HepG2 (cell line): ENCODE data around the gene ARHGAP26. TPM values are rescaled to one million over a fixed set of nuclear protein-coding genes. Genes with fewer than 3 reads are reported as not detected.

ENCODE experiments used
- FOSL2 ChIP-seq: sonication (generic); formaldehyde crosslinking; IDR thresholded peaks from 2 replicates; pipeline ENCODE4 v1.4.0; 2020; ENCODE audit warnings: missing genetic modification reagents
- HMGXB3 ChIP-seq: sonication (generic); formaldehyde crosslinking; IDR thresholded peaks from 2 replicates; pipeline ENCODE4 v1.4.0; 2020; ENCODE audit warnings: missing genetic modification reagents, borderline replicate concordance
- SAP130 ChIP-seq: IDR thresholded peaks from 2 replicates; pipeline ENCODE4 v1.6.1; 2016; ENCODE audit warnings: low read depth
- SOX13 ChIP-seq, 3 experiments: fragments of 450-650 bp in 1 of 3; sonication (generic) in 1 of 3; formaldehyde crosslinking in 1 of 3; IDR thresholded peaks in 2 of 3; conservative IDR thresholded peaks in 1 of 3; 2 replicates each; pipeline versions ENCODE4 v1.5.0 to v1.6.1; 2016 to 2020; ENCODE audit warnings: antibody characterized with exemption in 1 of 3, mild to moderate bottlenecking in 1 of 3, missing compliant biosample characterization in 1 of 3, missing genetic modification reagents in 1 of 3, moderate library complexity in 1 of 3
- polyA plus RNA-seq, 8 experiments: library from polyadenylated mRNA; depleted of rRNA in 3 of 8; stranded (reverse) in 7 of 8; unstranded in 1 of 8; fragments of >200 nt; fragmentation: Illumina TruSeq in 4 of 8; extraction: Trizol in 4 of 8; gene quantifications; 2 replicates each; pipeline versions ENCODE4 v1.2.1 to v1.2.3, GENCODE V29; 2011 to 2016; ENCODE audit warnings: low read depth in 4 of 8, missing spikeins in 1 of 8, mixed read lengths in 1 of 8; ENCODE audit not compliant: insufficient read depth in 1 of 8
- total RNA-seq, 5 experiments: library from RNA; depleted of rRNA; stranded (reverse); fragments of >200 nt; fragmentation: Illumina TruSeq; extraction: Trizol; gene quantifications; 2 replicates each; pipeline ENCODE4 v1.2.3, GENCODE V29; 2016; ENCODE audit warnings: low read depth in 1 of 5
- TF ChIP-seq, protein P1 (sequence below): sonication (generic); formaldehyde crosslinking; IDR thresholded peaks from 2 replicates; pipeline ENCODE4 v1.4.0; 2020; ENCODE audit warnings: mild to moderate bottlenecking, missing genetic modification reagents

ARHGAP26 gene
- total and polyA plus RNA-seq, 2 of the 13 experiments (the other 11 are each of a cell fraction or from before 2014, with no cell fraction given), result 9.6 to 18.2 TPM

- TF ChIP-seq SOX13 (IDR thresholded peaks at IDR 0.05) (no peak; the same call in 1 of the 2 replicates), SOX13 (CRISPR knock-in tag; conservative IDR thresholded peaks at IDR 0.05 in 1 of 2, IDR thresholded peaks at IDR 0.05 in 1 of 2) (peak in 1 of 2 experiments; percentile 45; a peak in 2 of 4 replicates), HMGXB3 (CRISPR knock-in tag) (peak; percentile 6; the same call in 1 of the 2 replicates), FOSL2 (CRISPR knock-in tag) (0 out of 2 replicates have a peak, but pooled peaks have one; percentile 20), SAP130 (CRISPR knock-in tag) (0 out of 2 replicates have a peak, but pooled peaks have one; percentile 1)
- TF ChIP-seq, protein P1, sequence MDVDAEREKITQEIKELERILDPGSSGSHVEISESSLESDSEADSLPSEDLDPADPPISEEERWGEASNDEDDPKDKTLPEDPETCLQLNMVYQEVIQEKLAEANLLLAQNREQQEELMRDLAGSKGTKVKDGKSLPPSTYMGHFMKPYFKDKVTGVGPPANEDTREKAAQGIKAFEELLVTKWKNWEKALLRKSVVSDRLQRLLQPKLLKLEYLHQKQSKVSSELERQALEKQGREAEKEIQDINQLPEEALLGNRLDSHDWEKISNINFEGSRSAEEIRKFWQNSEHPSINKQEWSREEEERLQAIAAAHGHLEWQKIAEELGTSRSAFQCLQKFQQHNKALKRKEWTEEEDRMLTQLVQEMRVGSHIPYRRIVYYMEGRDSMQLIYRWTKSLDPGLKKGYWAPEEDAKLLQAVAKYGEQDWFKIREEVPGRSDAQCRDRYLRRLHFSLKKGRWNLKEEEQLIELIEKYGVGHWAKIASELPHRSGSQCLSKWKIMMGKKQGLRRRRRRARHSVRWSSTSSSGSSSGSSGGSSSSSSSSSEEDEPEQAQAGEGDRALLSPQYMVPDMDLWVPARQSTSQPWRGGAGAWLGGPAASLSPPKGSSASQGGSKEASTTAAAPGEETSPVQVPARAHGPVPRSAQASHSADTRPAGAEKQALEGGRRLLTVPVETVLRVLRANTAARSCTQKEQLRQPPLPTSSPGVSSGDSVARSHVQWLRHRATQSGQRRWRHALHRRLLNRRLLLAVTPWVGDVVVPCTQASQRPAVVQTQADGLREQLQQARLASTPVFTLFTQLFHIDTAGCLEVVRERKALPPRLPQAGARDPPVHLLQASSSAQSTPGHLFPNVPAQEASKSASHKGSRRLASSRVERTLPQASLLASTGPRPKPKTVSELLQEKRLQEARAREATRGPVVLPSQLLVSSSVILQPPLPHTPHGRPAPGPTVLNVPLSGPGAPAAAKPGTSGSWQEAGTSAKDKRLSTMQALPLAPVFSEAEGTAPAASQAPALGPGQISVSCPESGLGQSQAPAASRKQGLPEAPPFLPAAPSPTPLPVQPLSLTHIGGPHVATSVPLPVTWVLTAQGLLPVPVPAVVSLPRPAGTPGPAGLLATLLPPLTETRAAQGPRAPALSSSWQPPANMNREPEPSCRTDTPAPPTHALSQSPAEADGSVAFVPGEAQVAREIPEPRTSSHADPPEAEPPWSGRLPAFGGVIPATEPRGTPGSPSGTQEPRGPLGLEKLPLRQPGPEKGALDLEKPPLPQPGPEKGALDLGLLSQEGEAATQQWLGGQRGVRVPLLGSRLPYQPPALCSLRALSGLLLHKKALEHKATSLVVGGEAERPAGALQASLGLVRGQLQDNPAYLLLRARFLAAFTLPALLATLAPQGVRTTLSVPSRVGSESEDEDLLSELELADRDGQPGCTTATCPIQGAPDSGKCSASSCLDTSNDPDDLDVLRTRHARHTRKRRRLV (CRISPR knock-in tag), result no peak
Measured at GRCh38 chr5:142896325-142897007, 126.3 kb downstream of the ARHGAP26 start (continued).
